Spleen (tissue), 11 donors: Measurements from ENCODE around the gene MAPKBP1. TPM values are rescaled to one million over a fixed set of nuclear protein-coding genes. Genes with fewer than 3 reads are reported as not detected.

Experiments used
- DNase-seq: peaks from one replicate; pipeline ENCODE4 v3.0.0-alpha.2; 2020
- H3K27ac ChIP-seq, 8 donors: fragments of 200-600 bp; sonication (generic) in 7 of 8; 1 replicate in 4 of 8; 2 replicates in 4 of 8; pipeline versions ENCODE4 v1.5.0 to v1.8.0; 2016 to 2021; ENCODE audit warnings: inconsistent platforms in 4 of 8, mild to moderate bottlenecking in 4 of 8, moderate library complexity in 1 of 8
- H3K27me3 ChIP-seq, 7 donors: fragments of 200-600 bp; sonication (generic) in 6 of 7; replicated peaks in 1 of 7; 1 replicate in 4 of 7; 2 replicates in 3 of 7; pipeline versions ENCODE4 v1.5.0 to v1.8.0; 2016 to 2021; ENCODE audit warnings: inconsistent platforms in 3 of 7, mild to moderate bottlenecking in 1 of 7
- H3K36me3 ChIP-seq, 6 donors: fragments of 200-600 bp; sonication (generic) in 5 of 6; 1 replicate in 4 of 6; 2 replicates in 2 of 6; pipeline versions ENCODE4 v1.5.0 to v1.8.0; 2016 to 2021; ENCODE audit warnings: inconsistent platforms in 2 of 6
- H3K4me1 ChIP-seq, 6 donors: fragments of 200-600 bp; sonication (generic) in 5 of 6; 1 replicate in 3 of 6; 2 replicates in 3 of 6; pipeline versions ENCODE4 v1.5.0 to v1.8.0; 2016 to 2021; ENCODE audit warnings: inconsistent platforms in 3 of 6
- H3K4me3 ChIP-seq, 8 donors: fragments of 200-600 bp; sonication (generic) in 7 of 8; 1 replicate in 4 of 8; 2 replicates in 4 of 8; pipeline versions ENCODE4 v1.5.0 to v1.8.0; 2016 to 2021; ENCODE audit warnings: inconsistent platforms in 4 of 8, mild to moderate bottlenecking in 4 of 8, moderate library complexity in 2 of 8
- H3K9me3 ChIP-seq, 8 donors: fragments of 200-600 bp; sonication (generic) in 7 of 8; 1 replicate in 4 of 8; 2 replicates in 4 of 8; pipeline versions ENCODE4 v1.5.0 to v1.8.0; 2016 to 2021; ENCODE audit warnings: inconsistent platforms in 4 of 8
- CTCF ChIP-seq, 11 experiments: fragments of 200-600 bp in 7 of 11; fragments of 450-650 bp in 4 of 11; sonication (generic) in 4 of 11; IDR thresholded peaks in 8 of 11; conservative IDR thresholded peaks in 3 of 11; 1 replicate in 7 of 11; 2 replicates in 4 of 11; pipeline versions ENCODE4 v1.4.0 to v1.8.0; 2016 to 2021; ENCODE audit warnings: antibody characterized with exemption in 11 of 11, inconsistent platforms in 4 of 11, mild to moderate bottlenecking in 1 of 11
- POLR2A ChIP-seq, 3 donors: fragments of 450-650 bp; IDR thresholded peaks; one replicate each; pipeline ENCODE4 v1.5.1; 2017; ENCODE audit warnings: antibody characterized with exemption in 3 of 3, mild to moderate bottlenecking in 1 of 3
- POLR2AphosphoS5 ChIP-seq, 3 donors: sonication (generic); formaldehyde crosslinking; IDR thresholded peaks; one replicate each; pipeline ENCODE4 v1.5.1; 2017; ENCODE audit warnings: antibody characterized with exemption in 3 of 3
- WGBS, 5 donors: extraction: QIAGEN DNeasy Blood & Tissue Kit in 3 of 5; methylation state at CpG; one replicate each; pipeline versions ENCODE4 v1.1.5 to v1.1.7; 2013 to 2018; 5-methylcytosine and 5-hydroxymethylcytosine counted together
- intact Hi-C: fragments of 100-400 bp; cut with DNase I; formaldehyde crosslinking; loops from one replicate; pipeline ENCODE4 v1.15.0; 2023; ENCODE audit warnings: low total_unique reads
- polyA plus RNA-seq, 3 donors: library from polyadenylated mRNA; stranded (reverse); fragments of 200-250 nt; gene quantifications; one replicate each; pipeline ENCODE4 v1.2.1, GENCODE V29; 2013
- total RNA-seq, 7 donors: library from RNA; depleted of rRNA in 3 of 7; stranded (reverse); fragments of >200 nt in 3 of 7; fragmentation: NEBNext Ultra II Directional in 4 of 7; extraction: Animal tissue kit (Norgen Biotek cat#: 25700) in 4 of 7; gene quantifications; one replicate each; pipeline versions ENCODE4 v1.1.0 to v1.2.1, GENCODE V29; 2016 to 2021
- donor health status: healthy with polysubstance abuse.
- donor health status: DM: no; HTN: no; CAD: no; lungs with moderate emphysema.
- donor health status: DM: no; HTN: no; CAD: no.
- donor health status: Bipolar disorder and iron deficiency.
- donor health status: healthy.
- donor health status: DM: no; HTN: no; CAD: no.
- donor health status: DM: yes; HTN: yes; CAD: no.

The MAPKBP1 gene
- total and polyA plus RNA-seq, 10 donors = 2.4 to 44.5 (median 26.0) TPM

GRCh38 chr15:41792000-41792637 is 17.8 kb downstream of the MAPKBP1 start:
- TF ChIP-seq POLR2A (IDR thresholded peaks at IDR 0.05) (no peak), POLR2AphosphoS5 (IDR thresholded peaks at IDR 0.05) (no peak), CTCF (IDR thresholded peaks at IDR 0.05 in 8 of 11, conservative IDR thresholded peaks at IDR 0.05 in 3 of 11) (no peak)
- DNase-seq = no peak
- H3K27me3 ChIP-seq = no peaks in the 10 kb centered on the region

GRCh38 chr15:41794081-41794480 is 19.8 kb downstream of the MAPKBP1 start:
- DNase-seq = no peak
- Histone ChIP-seq H3K9me3 (no peaks in the 10 kb centered on the region), H3K4me3 (no peak overlapping the region), H3K4me1 (peaks cover 24 to 66% (median 49%) of the 10 kb centered on the region in 6 donors), H3K36me3 (no peaks in the 10 kb centered on the region), H3K27ac (peak overlapping the region in 1 of 8 donors; percentile 67), H3K27me3 (no peaks in the 10 kb centered on the region)
- intact Hi-C loops = no loop called here
- WGBS, 5 donors = 90 to 96% (median 93%) methylated on average over 4 of the region's 4 CpGs
- TF ChIP-seq CTCF (IDR thresholded peaks at IDR 0.05 in 8 of 11, conservative IDR thresholded peaks at IDR 0.05 in 3 of 11) = no peak
- no peak for TF ChIP-seq POLR2AphosphoS5 (IDR thresholded peaks at IDR 0.05)
- no peak for TF ChIP-seq POLR2A (IDR thresholded peaks at IDR 0.05)

More at GRCh38 chr15:41792000-41792637, 17.8 kb downstream of the MAPKBP1 start:
- intact Hi-C loops = no loop called here
- Histone ChIP-seq H3K4me1 (peaks cover 24 to 79% (median 63%) of the 10 kb centered on the region in 6 donors), H3K4me3 (no peak overlapping the region), H3K9me3 (no peaks in the 10 kb centered on the region), H3K27ac (peak overlapping the region in 5 of 8 donors; percentile 39 to 77 (median 68)), H3K36me3 (no peaks in the 10 kb centered on the region)
- 72 to 88% (median 85%) methylated on average over 5 of the region's 5 CpGs for WGBS, 5 donors

GRCh38 chr15:41795996-41796856 is 21.9 kb downstream of the MAPKBP1 start:
- no peak overlapping the region for H3K4me3 ChIP-seq
- WGBS, 5 donors = 45 to 64% (median 54%) methylated on average over 10 of the region's 10 CpGs
- H3K36me3 ChIP-seq = peaks cover 0 to 20% (median 12%) of the 10 kb centered on the region in 6 donors
- DNase-seq = no peak
- intact Hi-C loops = no loop called here
- H3K4me1 ChIP-seq = peaks cover 15 to 44% (median 28%) of the 10 kb centered on the region in 6 donors
- no peak for TF ChIP-seq POLR2A (IDR thresholded peaks at IDR 0.05)
- no peak for TF ChIP-seq CTCF (IDR thresholded peaks at IDR 0.05 in 8 of 11, conservative IDR thresholded peaks at IDR 0.05 in 3 of 11)
- TF ChIP-seq POLR2AphosphoS5 (IDR thresholded peaks at IDR 0.05) = no peak
- no peaks in the 10 kb centered on the region for H3K9me3 ChIP-seq
- H3K27me3 ChIP-seq = no peaks in the 10 kb centered on the region
- peak overlapping the region; percentile 37 to 73 (median 64) for H3K27ac ChIP-seq
